CD4-positive, alpha-beta T cell treated with Interleukin-15 for 4 hours (primary cell): ENCODE results near the gene OLFML2A.
"Not testable (repeated sequence)": the region's sequence is repeated elsewhere in the genome, so short reads cannot be mapped to it uniquely, and the experiment has no call there.

Experiments
- DNase-seq: peaks from one replicate; pipeline ENCODE4 v3.0.0-alpha.2; 2020; ENCODE audit warnings: low spot score

OLFML2A gene

DNA sequence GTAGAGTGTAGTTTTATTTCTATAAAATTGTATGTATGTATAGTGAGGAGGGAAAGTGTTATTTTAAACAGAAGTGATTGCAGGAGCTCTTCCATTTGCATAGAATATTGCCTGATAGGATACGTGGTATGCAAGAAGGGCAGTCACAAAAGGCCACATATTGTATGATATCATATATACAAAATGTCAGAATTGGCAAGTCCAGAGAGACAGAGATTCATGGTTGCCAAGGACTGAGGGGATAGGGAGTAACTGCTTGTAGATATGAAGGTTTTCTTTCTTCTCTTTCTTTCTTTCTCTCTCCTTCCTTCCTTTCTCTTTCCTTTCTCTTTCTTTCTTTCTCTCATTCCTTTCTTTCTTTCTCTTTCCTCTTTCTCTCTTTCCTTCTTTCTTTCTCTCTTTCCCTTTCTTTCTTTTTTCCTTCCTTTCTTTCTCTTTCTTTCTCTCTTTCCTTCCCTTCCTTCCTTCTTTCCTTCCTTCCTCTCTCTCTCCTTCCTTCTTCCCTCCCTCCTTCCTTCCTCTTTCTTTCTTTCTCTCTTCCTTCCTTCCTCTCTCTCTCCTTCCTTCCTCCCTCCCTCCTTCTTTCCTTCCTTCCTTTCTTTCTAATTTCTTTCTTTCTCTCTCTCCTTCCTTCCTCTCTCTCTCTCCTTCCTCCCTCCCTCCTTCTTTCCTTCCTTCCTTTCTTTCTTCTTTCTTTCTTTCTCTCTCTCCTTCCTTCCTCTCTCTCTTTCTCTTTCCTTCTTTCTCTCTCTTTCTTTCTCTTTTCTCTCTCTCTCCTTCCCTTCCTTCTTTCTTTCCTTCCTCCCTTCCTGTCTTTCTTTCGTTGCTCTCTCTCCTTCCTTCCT lies 51.8 kb downstream of the OLFML2A start:
- no peak for DNase-seq

DNA sequence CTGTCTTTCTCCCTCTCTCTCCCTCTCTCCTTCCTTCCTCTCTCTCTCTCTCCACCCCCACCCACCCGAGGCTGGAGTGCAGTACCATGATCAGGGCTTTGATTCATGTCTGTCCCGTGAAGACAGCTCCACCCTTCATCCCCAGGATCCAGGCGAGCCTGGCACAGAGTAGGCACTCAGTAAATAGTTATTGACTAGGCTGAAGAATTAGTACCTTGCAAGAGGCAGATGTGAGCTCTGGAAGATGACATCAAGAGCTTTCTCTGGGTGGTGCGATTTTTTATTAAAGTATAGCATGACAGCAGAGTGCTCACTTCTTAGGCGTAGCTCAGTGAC lies 52.4 kb downstream of the OLFML2A start:
- DNase-seq: no peak

DNA sequence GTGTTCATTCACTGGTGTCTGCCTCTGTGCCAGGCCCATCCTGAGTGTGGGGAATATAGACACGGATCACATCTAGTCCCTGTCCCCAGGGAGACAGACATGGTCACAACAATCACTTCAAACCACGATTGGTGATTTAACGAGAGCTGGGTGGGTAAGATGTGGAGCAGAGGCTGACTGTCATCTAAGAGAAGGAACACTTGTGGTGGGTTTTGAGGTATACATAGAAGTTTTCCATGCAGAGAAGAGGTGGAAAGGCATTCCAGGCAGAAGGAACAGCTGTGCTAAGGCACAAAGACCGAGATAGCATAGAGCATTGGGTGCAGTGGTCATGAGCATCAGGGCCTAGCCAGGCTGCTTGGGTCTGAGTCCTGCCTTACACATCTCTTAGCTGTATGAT lies 53.7 kb downstream of the OLFML2A start:
- no peak for DNase-seq

DNA sequence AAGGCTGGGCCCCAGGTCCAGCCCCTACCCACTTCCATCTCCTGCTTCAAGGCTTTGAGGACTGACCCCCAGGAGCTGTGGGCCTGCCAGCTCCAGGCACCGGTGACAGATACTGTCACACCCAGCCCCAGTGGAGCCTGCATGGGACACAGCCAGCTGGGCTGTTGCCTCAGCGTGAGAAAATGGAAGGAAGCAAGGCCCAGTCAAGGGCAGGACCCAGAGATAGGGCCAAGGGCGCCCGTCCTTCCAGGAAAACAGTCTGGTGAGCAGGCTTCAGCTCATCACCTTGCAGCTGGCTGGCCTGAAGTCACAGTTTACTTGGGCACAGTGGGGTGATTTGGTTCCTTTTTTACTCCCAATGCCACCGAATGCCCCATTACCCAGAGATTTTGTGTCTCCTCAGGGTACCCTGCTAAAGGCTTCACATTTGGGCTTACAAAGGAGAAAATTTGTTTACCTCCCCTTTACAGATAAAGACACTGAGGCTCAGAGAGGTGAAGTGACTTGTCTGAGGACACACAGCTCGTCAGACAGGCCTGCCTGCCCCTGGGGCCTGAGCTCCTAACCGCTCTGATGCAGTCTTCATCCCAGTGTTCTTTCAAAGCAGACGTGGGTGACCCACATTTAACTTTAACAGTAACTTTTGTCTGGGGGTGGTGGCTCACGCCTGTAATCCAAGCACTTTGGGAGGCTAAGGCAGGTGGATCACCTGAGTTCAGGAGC lies 54.9 kb downstream of the OLFML2A start:
- no peak for DNase-seq

GRCh38 chr9:124834591-124834990 lies 57.7 kb downstream of the OLFML2A start:
- DNase-seq: no peak

DNA sequence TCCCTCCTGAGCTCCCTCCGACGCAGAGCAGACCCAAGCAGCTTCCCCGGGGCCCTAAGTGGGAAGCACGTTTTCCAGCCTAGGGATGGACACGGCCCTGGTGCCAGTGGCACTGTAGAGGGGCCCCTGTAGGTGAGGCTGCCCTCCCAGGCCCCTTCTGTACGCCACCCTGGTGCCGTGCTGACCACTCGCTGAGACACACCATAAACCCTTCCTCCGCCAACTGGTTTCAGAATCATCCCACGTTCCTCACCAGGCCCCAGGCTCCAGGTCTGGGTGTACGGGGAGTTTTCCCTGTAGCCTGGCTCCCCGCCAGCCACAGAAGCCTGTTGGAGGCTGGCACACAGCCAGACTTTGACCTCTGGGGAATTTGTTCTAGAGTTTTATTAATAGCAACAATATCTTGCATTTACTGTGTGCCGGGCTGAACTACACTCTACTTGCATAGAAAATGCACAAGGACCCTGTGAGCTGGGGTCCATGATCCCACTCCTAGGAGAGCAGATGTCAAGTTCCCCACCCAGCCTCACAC lies 58.2 kb downstream of the OLFML2A start:
- no peak for DNase-seq

DNA sequence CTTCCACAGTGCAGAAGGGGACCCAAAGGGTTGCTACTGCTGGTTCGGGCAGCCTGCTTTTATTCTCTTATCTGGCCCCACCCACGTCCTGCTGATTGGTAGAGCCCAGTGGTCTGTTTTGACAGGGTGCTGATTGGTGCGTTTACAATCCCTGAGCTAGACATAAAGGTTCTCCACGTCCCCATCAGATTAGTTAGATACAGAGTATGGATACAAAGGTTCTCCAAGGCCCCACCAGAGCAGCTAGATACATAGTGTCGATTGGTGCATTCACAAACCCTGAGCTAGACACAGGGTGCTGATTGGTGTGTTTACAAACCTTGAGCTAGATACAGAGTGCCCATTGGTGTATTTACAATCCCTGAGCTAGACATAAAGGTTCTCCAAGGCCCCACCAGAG lies 61.2 kb downstream of the OLFML2A start:
- not testable (repeated sequence) for DNase-seq

- not testable (repeated sequence) for DNase-seq
Measured at GRCh38 chr9:124838567-124839275, 61.8 kb downstream of the OLFML2A start.

DNA sequence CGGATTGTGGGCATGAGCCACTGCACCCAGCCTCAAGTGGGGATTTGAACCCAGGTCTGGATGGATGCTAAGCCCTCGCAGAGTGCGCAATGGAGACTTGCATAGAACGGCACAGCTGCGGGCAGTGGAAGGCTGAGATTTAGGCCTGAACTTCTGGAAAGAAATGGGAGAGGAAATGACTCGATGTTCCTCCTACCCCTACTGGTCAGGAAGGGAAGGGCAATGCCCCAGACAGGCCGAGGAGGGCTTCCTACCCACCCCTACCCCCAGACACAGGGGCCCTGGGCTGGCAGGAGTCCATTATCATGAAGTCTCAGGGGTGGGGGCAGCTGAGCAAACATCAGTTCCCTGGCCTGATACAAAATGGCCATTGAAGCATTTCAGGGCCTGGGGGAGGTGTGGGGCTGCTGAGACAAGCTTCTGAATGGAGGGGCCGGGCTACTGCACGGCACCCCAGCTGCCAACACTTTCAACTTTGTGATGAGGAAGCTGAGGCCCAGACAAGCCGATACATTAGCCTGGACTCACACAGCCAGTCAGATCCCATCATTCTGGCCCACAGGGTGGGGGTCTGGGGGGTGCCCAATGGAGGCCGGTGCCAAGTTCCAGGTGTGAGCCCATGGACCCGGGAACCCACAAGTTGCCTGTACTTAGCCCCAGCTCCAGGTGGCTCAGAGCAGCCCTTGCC lies 62.8 kb downstream of the OLFML2A start:
- no peak for DNase-seq

DNA sequence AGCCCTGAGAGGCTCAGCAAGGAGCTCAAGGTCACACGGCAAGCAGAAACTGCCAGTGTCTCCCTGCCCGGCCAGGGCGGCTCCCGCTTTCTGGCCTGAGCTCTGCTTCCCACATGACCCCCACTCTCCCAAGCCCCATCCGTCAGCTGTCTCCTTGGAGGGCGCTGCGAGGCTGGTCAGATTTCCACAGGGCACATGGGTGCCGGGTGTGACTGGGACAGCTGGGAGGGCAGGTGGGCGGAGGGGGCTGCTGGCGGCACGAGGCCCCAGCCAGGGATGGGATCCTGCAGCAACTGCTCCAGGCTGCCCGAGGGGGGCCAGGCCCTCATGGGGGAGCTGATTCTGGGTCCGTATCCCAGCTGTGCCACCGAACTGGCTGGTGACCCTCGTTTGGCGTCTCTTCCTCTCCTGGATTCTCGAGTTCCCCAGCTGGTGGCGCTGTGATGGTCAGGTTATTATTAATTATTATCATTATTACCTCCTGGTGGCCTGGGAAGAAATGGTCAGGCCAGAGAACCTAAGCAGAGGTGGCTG lies 63.4 kb downstream of the OLFML2A start:
- no peak for DNase-seq

GRCh38 chr9:124841075-124841821 lies 64.3 kb downstream of the OLFML2A start:
- DNase-seq: no peak

GRCh38 chr9:124843456-124844034 lies 66.6 kb downstream of the OLFML2A start:
- DNase-seq: no peak

- no peak for DNase-seq
Measured at GRCh38 chr9:124844291-124844690, 67.4 kb downstream of the OLFML2A start.

DNA sequence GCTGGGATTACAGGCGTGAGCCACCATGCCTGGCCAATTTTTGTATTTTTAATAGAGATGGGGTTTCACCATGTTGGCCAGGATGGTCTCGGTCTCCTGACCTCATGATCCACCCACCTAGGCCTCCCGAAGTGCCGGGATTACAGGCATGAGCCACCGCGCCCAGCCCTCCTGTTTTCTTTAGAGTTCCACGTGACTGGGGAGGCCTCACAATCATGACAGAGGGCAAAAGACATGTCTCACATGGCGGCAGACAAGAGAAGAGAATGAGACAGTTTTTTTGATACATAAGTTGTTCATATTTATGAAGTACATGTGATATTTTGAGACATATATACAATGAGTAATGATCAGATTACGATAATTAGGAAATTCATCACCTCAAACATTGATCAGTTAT lies 69.5 kb downstream of the OLFML2A start:
- DNase-seq: not testable (repeated sequence)

DNA sequence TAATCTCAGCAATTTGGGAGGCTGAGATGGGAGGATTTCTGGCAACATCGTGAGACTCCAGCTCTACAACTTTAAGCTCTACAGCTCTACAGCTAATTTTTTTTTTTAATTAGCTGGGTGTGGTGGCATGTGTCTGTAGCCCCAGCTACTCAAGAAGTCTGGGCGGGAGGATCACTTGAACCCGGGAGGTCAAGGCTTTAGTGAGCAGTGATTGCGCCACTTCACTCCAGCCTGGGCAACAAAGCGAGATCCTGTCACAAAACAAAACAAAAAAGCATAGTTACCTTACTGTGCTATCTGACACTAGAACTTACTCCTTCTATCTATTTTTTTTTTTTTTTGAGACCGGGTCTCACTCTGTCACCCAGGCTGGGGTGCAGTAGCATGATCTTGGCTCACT lies 70.0 kb downstream of the OLFML2A start:
- no peak for DNase-seq

- DNase-seq: no peak
Measured at GRCh38 chr9:124849801-124850200, 72.9 kb downstream of the OLFML2A start.

DNA sequence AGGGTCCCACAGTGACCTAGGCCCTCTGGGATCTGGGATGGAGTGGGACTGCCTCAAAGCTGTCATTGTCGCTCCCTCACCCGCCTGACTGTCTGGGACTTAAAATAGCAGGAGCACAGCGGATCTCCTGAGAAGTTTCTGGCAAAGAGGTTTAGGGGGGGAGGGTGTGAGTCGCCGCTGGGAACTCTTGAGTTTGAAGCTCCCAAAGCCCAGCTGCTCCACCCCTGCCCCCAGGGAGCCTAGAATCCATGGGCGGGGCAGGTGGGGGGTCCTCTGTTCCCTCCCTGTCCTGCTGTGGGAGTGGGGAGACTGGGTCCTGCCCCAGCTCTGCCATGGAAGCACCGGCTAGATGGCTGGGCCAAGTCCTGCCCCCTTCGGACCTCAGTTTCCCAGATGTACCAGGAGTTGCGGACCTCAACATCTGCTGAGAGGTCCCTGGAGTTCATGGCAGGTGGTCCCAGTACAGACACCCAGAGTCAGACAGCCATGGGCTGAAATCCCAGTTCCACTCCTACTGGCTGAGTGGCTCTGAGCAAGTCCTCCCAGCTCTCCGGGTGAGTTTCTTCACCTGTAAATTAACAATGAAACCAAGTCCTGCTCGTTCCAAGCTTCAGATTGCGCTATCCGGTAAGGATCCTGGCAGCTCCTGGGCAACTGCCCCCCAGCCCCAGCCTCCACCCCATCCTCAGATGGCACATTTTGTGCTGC lies 75.3 kb downstream of the OLFML2A start:
- DNase-seq: no peak

- peak; percentile 84 for DNase-seq
Measured at GRCh38 chr9:124852829-124853531, 76.0 kb downstream of the OLFML2A start, which contains the start of gene WDR38. Gene WDR38, plus strand, starts transcription at chr9:124853460. Its CDS starts 72 bp downstream, at chr9:124853532.

- no peak for DNase-seq
Measured at GRCh38 chr9:124853605-124854143, 76.7 kb downstream of the OLFML2A start.
